GM10847 (cell line): ENCODE results near the gene SNAP47.

ENCODE experiments used
- POLR2A ChIP-seq: IDR thresholded peaks from 2 replicates; pipeline ENCODE4 v1.6.1; 2011; ENCODE audit not compliant: insufficient read length; ENCODE audit errors: extremely low read depth

Gene SNAP47

DNA sequence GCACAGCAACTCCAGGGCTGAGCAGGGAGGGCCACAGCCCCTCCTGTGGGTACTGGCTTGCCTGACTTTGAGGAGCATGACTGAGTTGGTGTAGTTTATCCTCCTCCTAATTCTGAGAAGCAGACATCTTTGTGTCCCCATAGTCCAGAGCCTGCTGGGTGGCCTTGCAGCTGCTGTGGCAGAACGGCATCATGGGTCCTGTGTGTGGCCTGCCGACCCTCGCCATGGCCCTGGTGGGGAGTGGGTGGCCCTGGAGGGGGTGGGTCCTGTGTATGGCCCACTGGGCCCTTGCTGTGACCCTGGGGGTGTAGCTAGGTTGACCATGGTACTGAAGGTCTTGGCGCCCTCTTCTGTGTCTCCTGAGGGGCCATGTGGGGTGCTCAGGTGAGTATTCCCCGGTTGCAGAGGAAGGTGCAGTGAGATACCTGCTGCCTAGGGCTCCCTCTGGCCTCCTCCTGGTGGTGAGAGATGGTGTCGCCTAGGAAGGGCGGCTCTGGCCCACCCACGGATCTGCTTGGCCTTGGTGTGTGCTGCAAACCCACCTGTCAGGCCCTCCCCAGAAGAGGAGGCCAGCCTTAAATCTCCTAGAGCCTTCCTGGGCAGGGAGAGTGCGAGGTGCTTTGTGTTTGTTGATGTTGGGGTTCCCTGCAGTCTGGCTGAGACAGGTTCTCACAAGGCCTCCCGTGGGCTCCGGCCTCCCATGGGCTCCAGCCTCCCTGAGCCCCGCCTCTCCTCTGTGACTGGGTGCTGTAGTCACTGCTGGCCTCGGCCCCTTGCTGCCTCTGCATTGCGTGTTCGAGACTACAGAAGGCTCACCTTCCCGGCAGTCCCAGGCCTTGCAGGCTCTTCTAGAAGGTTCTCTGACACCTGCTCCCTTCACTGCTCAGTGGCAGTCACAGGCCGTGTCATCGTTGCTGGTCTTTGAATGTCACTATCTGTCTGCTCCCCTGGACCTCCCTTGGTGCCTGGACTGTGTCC is 7.8 kb downstream of the SNAP47 start:
- TF ChIP-seq POLR2A: no peak

DNA sequence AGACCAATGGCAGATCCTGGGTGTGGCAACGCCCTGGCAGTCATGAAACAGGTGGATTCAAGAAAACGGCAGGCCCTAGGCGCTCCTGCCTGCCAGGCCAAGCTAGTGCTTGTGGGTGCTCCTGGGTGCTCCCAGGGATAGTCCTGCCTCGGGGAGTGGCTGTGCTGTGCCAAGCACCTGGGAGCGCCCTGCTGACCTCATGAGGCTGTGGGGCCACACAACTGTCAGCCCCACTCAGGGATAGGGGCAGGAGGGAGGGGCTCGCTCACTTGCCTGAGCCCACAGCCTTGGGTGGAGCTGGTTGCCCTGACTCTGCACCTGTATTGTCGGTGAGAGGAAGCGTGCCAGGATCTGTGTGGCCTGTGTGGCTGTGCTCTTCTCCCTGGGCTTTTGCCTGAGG is 9.4 kb downstream of the SNAP47 start:
- TF ChIP-seq POLR2A: no peak

DNA sequence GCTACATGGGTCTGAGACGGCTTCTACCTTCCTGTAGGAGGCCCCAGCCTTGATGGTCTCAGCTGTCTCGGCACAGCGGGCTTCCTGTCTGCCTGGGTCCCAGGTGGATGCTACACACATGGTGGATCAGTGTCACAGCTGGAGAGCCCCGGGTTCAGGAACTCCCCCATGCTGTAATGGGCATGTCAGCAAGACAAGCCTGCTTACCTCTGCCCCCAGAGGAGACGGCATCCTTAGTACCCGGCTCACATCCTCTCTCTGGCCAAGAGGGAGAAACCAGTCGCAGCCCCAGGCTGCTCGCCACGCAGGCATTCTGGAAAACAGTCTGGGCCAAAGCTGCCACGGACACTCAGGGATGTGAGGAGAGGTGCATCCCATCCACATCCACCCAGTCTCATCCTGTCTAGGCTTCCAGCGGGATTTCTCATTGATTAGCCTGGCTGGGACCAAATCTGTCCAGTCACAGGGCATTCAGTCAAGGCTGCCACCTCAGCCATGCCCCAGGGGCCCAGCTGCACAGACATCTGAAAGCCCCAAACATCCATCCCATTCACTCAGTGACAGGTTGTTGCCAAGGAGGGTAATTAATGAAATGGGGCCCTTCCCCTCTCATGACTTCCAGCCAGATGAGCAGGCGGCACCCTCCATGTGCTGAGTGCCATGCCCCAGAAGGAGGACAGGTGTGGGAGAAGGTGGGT is 10.5 kb downstream of the SNAP47 start:
- no peak for TF ChIP-seq POLR2A

DNA sequence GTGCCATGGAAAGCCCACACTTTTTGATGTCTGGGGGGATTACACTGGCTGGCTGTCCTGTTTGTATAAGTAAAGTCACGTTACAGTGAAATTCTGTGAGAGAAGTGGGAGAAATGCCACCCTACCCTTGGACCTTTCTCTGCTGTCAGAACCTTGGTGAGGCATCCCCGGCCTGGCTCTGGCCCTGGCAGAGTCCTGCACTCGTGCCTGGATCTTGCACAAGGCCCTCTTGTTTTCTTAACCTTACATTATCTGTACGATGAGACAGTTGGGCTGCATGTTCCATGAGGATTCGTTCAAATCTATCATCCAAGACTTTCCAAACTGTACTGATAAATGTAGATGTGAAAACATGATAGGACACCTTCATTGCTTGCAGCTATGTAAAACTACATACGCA is 11.4 kb downstream of the SNAP47 start:
- TF ChIP-seq POLR2A: no peak

DNA sequence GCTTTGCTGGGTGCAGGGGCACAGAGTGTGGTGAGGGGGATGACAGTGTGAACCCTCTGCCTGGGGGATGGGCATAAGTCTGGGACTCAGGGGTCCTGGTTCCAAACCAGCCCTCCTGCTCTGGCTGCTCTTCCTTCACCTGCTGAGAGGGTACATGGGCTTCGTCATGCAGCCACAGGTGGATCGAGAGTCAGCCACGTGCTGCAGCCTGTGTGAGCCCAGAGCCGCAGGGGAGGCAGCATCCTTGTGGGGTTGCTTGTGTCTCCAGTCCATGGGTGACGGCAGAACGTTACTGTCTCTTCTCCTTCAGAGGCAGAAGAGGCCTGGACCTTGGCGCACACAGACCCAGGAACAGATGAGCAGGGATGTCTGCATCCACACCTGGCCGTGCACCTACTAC is 12.1 kb downstream of the SNAP47 start:
- no peak for TF ChIP-seq POLR2A

DNA sequence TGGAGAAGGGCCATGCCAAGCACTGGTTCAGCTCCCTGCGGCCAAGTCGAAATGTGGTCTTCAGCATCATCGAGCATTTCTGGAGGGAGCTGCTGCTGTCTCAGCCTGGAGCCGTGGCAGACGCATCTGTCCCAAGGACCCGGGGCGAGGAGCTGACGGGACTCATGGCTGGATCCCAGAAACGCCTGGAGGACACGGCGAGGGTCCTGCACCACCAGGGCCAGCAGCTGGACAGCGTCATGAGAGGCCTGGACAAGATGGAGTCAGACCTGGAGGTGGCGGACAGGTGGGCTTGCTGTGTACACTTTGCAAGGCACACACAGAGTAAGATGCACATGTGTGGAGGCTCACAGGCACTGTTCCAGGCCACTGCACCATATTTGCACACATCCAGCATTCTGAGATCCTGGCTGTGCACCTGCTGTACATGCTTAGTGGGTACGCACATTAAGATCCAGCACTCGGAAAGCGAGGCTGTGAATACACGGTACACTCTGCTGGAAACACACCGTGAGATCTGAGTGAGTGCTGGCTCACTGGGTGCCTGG is 12.8 kb downstream of the SNAP47 start:
- no peak for TF ChIP-seq POLR2A

DNA sequence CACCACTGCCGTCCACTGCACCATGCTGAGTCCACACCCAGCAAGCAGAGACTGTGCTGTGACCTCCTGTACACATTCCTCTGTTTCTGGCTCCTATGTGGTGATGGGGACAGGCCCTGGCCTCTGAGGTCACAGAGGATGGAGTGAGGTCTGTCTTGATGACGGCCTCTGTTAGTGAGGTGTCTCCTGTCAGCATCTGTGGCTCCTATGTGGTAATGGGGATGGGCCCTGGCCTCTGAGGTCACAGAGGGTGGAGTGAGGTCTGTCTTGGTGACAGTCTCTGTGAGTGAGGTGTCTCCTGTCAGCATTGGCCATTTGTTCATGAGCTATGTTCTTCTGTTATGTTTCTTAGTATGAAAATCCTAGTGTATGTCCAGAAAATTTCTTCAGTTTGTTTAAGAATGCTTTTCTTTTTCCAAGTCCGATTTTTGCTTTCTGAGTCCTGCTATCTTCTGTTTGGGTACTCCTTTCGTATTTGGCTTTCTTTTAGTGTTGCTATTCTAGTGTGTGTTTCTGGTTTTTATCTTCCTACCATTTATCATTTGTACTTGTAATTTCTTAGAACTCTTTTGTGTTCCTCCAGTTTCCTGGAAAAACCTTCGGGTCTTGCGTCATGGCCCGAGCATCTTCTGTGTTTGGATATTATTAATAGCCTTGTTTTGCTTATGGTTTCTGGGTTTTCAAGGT is 13.4 kb downstream of the SNAP47 start:
- no peak for TF ChIP-seq POLR2A

DNA sequence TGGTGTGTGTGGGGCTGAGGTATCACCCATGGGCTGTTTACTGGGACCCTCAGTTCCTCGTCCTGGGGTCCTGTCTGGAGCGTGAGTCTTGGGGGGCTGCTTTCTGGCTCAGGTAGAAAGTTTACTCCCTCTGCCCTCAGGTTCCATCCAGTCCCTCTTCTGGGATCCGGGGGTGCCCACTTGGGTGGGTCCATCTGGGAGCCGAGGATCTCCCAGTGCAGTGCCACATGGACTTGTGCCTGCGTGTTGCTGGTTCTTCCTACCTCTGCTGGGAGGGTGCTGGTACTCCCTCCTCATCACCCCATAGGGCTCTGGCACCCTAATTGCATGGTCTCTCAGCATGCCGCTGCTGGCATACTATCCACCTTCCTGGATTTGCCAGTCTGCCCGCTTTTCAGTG is 14.0 kb downstream of the SNAP47 start:
- no peak for TF ChIP-seq POLR2A

DNA sequence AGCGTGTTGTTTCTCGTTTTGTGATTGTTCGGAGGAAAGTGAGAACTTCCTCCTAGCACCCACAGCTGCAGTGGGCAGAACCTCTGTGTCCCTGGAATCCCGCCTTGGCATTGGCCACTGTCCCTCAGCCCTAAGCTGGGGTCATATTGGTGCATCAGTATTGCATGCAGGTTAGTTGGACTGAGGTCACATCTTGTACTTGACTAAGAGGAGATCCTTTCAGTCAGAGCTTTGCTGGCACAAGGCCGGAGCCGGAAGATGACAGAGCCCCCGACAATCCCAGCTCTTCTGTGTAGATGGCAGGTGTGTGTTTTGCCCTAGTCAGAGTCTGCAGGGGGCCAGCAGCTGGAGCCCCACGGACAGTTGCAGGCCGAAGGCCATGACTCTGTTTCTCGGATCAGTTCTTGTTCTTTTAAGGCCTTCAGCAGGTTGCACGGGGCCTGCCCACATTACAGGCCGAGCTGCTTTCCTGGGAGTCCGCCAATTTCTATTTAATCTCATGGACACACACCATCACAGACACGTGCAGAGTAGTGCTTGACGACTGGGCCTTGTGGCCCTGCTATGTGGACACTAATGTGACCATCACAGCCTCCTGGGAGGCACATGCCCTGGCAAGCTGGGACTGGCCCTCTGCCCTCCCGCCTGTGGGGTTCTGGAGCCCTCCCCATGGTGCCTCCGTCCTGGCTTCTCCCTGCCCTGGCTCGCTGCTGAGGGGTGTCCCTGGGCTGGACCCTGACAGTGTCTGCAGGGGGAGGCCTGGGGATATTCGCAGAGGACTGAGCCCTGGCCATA is 14.9 kb downstream of the SNAP47 start:
- no peak for TF ChIP-seq POLR2A

DNA sequence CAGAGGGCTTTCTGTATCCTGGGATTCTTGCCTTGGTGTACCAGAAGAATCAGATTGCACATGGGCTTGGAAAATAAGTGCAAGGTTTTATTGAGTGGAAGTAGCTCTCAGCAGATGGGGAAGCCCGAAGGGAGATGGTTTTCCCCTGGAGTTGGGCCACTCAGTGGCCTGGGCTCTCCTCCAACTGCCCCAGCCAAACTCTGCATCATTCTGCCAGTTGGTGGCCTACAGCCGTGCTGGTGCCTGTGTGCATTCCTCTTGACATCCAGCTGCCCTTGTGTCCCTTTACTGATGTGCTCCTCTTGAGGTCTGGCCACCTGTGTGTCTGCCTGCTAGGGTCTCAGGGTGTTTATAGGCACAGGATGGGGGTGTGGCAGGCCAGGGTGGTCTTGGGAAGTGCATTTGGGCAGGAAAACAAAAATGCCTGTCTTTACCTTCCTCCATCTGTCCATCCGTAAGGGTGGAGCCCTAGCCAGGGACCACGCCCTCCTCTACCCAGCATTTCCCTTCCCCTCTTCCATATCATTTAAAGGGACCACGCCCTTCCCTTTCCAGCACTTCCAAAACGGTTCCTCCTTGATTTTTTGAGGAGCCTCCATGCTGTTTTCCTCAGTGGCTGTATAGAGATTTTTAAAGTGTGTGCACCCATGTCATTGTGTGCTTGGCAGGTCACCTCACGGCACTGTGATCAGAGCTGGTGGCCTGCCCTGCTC is 18.9 kb downstream of the SNAP47 start:
- no peak for TF ChIP-seq POLR2A

DNA sequence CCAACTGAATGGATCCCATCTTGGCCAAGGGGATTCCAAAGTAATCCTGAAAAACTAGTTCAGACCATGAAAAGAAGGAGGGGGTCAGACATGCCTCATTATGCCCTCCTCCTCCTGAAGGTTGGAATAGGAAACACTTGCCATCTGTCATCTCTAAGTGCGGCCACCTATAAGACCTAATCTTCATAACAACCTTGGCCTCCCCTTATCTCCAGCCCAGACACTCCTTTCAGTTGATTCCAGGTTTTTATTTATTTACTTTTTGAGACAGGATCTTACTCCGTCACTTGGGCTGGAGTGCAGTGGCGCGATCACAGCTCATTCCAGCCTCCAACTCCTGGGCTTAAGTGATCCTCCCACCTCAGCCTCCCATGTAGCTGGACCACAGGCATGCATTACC is 19.7 kb downstream of the SNAP47 start:
- TF ChIP-seq POLR2A: no peak

DNA sequence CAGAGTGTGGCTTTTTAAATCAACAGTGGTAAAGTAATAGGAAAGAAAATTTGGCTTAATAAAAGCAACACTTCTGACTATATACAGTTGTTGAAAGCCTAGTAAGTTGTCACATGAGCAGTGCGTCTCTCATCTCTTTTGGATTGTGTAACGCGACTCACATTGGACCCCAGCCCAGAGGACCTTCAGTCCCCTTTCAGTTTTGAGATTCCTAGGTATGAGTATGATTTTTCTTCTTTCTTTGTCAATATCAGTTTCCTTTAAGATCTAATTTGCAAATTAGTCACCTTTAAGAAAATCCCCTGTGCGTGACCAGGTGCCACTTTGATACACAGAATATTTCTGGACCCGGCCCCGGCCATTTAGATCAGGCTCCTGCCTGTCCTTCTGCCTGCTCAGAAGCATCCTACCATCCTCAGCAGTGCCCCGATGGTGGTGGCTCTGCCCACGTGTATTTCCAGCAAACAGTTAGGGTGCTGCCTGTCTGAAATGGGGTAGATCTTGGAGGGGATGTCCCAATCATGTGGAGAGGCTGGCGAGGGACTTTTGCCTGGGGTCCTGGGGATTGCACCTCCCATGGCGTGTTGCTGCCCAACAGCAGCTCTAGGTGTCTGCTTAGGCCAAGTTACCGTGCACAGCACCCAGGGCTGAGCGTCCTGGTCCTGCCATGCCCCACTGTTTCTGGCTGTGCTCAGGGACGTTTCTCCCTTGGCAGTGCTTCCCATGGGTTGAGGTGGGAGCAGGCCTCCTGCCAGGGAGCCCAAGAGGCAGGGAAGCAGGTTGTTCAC is 21.1 kb downstream of the SNAP47 start:
- TF ChIP-seq POLR2A: no peak

DNA sequence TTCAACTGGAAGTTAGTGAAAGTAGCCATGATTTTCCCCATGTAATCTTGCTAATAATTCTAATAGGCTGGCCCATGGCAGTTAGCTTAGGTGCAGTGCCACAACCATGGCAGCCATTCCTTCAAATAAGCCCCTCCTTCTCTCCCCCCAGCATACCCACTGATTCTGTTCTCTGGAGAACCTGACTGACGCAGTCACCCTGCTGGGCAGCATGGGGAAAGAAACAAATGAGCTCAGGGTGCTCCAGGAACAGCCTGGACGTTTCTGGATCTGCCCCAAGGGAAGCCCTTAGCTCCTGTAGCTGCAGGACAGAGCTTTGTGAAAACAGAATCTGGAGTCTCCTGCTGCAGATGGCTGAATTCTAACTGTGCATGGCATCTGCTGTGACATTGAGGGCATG is 22.5 kb downstream of the SNAP47 start:
- TF ChIP-seq POLR2A: no peak
